H1 (cell line): Measurements from ENCODE around the gene RPS3.

Experiments used
- CREB1 ChIP-seq: IDR thresholded peaks from 2 replicates; pipeline ENCODE4 v1.6.1; 2012; ENCODE audit warnings: inconsistent platforms
- GTF2F1 ChIP-seq: IDR thresholded peaks from 2 replicates; pipeline ENCODE4 v1.6.1; 2012; ENCODE audit warnings: low read depth, low read length, improper control_type of control experiment, borderline replicate concordance
- HDAC6 ChIP-seq: IDR thresholded peaks from one replicate; pipeline ENCODE4 v1.7.1; 2012; ENCODE audit warnings: low read depth, mild to moderate bottlenecking, inconsistent platforms, low read length, moderate library complexity
- JUN ChIP-seq: IDR thresholded peaks from 2 replicates; pipeline ENCODE4 v1.6.1; 2011; ENCODE audit warnings: low read depth, mild to moderate bottlenecking, improper control_type of control experiment, low read length
- NRF1 ChIP-seq: IDR thresholded peaks from 2 replicates; pipeline ENCODE4 v1.6.1; 2011; ENCODE audit warnings: mild to moderate bottlenecking, low read depth, low read length, improper control_type of control experiment
- POLR2A ChIP-seq, 2 experiments: IDR thresholded peaks; 1 replicate in 1 of 2; 2 replicates in 1 of 2; pipeline ENCODE4 v1.6.1; 2011; ENCODE audit warnings: low read depth in 2 of 2, low read length in 2 of 2, mild to moderate bottlenecking in 2 of 2; ENCODE audit errors: control extremely low read depth in 1 of 2
- POLR2AphosphoS5 ChIP-seq: IDR thresholded peaks from 2 replicates; pipeline ENCODE4 v1.6.1; 2011; ENCODE audit warnings: low read depth, low read length
- POU5F1 ChIP-seq: IDR thresholded peaks from 2 replicates; pipeline ENCODE4 v1.6.1; 2011; ENCODE audit warnings: low read depth, mild to moderate bottlenecking, low read length, moderate library complexity
- RAD21 ChIP-seq, 2 experiments: IDR thresholded peaks in 1 of 2; conservative IDR thresholded peaks in 1 of 2; 2 replicates each; pipeline ENCODE4 v1.6.1; 2011; ENCODE audit warnings: low read depth in 2 of 2, low read length in 2 of 2, improper control_type of control experiment in 1 of 2, inconsistent platforms in 1 of 2, mild to moderate bottlenecking in 1 of 2, moderate library complexity in 1 of 2
- SP4 ChIP-seq: IDR thresholded peaks from 2 replicates; pipeline ENCODE4 v1.6.1; 2012; ENCODE audit warnings: low read length, inconsistent platforms
- TF ChIP-seq, protein P1 (sequence below): IDR thresholded peaks from 2 replicates; pipeline ENCODE4 v1.6.1; 2012; ENCODE audit warnings: inconsistent platforms
- TF ChIP-seq, protein P2 (sequence below), 3 experiments: IDR thresholded peaks; 1 replicate in 2 of 3; 2 replicates in 1 of 3; pipeline versions ENCODE4 v1.5.1 to v1.6.1; 2011; ENCODE audit warnings: low read length in 3 of 3, mild to moderate bottlenecking in 3 of 3, inconsistent platforms in 2 of 3, low read depth in 1 of 3, moderate library complexity in 1 of 3; ENCODE audit not compliant: insufficient read depth in 1 of 3; ENCODE audit errors: control extremely low read depth in 1 of 3

DNA sequence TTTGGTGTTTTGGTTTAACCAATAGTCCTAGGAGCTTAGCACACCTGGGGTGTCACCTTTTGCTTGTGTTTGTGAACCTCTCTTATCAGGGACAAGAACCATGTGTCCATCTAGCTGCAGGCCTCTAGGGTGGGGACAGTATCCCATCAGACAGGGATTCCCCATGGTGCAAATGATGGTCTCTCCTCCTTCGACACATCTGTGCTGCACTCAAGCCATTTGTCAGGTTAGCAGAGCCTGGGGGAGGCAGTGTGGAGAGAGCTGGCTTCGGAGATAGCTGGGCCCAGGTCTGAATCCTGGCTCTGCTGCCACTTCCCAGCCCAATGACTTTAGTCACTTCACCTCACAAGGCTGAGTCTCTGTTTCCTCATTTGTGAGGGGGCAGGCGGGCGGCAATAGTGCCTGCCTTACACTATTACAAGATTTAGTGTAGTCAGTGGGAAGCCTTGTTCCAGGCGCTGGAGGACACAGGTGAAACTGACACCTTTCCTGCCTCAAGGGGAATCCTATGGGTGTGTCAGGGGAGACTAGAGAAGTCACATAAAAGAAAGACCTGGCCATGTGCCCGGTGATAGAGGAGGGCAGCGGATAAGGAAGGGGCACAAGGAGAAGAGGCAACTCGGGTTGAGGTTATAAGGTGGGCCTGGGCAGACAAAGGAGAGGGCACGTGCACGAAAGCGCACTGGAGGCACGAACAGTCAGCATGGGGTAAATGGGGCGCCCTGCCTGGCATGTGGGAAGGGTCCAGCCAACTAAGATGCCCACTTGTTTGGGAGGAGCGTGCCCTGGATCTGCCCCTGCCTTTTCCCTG is 21.1 kb downstream of the RPS3 start:
- TF ChIP-seq JUN: no peak
- no peak for TF ChIP-seq GTF2F1
- TF ChIP-seq, protein P1, sequence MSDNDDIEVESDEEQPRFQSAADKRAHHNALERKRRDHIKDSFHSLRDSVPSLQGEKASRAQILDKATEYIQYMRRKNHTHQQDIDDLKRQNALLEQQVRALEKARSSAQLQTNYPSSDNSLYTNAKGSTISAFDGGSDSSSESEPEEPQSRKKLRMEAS: no peak
- TF ChIP-seq HDAC6: no peak
- no peak for TF ChIP-seq CREB1
- TF ChIP-seq, protein P2, sequence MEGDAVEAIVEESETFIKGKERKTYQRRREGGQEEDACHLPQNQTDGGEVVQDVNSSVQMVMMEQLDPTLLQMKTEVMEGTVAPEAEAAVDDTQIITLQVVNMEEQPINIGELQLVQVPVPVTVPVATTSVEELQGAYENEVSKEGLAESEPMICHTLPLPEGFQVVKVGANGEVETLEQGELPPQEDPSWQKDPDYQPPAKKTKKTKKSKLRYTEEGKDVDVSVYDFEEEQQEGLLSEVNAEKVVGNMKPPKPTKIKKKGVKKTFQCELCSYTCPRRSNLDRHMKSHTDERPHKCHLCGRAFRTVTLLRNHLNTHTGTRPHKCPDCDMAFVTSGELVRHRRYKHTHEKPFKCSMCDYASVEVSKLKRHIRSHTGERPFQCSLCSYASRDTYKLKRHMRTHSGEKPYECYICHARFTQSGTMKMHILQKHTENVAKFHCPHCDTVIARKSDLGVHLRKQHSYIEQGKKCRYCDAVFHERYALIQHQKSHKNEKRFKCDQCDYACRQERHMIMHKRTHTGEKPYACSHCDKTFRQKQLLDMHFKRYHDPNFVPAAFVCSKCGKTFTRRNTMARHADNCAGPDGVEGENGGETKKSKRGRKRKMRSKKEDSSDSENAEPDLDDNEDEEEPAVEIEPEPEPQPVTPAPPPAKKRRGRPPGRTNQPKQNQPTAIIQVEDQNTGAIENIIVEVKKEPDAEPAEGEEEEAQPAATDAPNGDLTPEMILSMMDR (IDR thresholded peaks at IDR 0.05; ENCODE audit: control extremely low read depth in 1 of 3, insufficient read depth in 1 of 3, low read depth in 1 of 3, low read length in 3 of 3): no peak
- no peak for TF ChIP-seq SP4
- TF ChIP-seq POLR2A (IDR thresholded peaks at IDR 0.05; ENCODE audit: control extremely low read depth in 1 of 2, low read depth in 2 of 2, low read length in 2 of 2): no peak
- no peak for TF ChIP-seq RAD21 (IDR thresholded peaks at IDR 0.05 in 1 of 2, conservative IDR thresholded peaks at IDR 0.05 in 1 of 2; ENCODE audit: low read depth in 2 of 2, low read length in 2 of 2)
- no peak for TF ChIP-seq NRF1
- no peak for TF ChIP-seq POLR2AphosphoS5
- TF ChIP-seq POU5F1: no peak
